AG04449 (cell line): ENCODE measurements around the gene RHOBTB1.

Source experiments
- CTCF ChIA-PET: fragments of 350-600 bp; formaldehyde crosslinking; extraction: SDS; loops from one replicate; lab custom pipeline; 2021; ENCODE audit warnings: antibody characterized with exemption; lab: Yijun Ruan, JAX
- POLR2A ChIA-PET: fragments of 400-600, 350-600 bp; formaldehyde crosslinking; extraction: SDS; loops from one replicate; lab custom pipeline; 2020; ENCODE audit warnings: antibody characterized with exemption, inconsistent platforms; lab: Yijun Ruan, JAX
- DNase-seq: peaks from one replicate; pipeline ENCODE4 v3.0.0-alpha.2; 2010; ENCODE audit warnings: low read depth, low spot score
- H3K4me3 ChIP-seq: 2 replicates; pipeline ENCODE4 v1.5.1; 2011; ENCODE audit warnings: low read depth, mild to moderate bottlenecking, control low read depth, low read length
- CTCF ChIP-seq: IDR thresholded peaks from one replicate; pipeline ENCODE4 v1.5.1; 2011; ENCODE audit warnings: mild to moderate bottlenecking, moderate library complexity, low read length, control low read depth, inconsistent platforms; ENCODE audit not compliant: insufficient read depth; ENCODE audit errors: missing control alignments

Gene RHOBTB1

GRCh38 chr10:60957667-60958221 lies 13.8 kb upstream of the RHOBTB1 start:
- POLR2A ChIA-PET, result no interaction called here
- no peak for DNase-seq

GRCh38 chr10:60955957-60956425 lies 12.0 kb upstream of the RHOBTB1 start:
- no peak overlapping the region for H3K4me3 ChIP-seq
- no peak for DNase-seq
- no peak for TF ChIP-seq CTCF
- CTCF ChIA-PET, result interaction anchor here (0.6 to 1.4 kb wide), 5 partner anchors 9 to 173 kb away, joined by 3 to 4 read pairs (median 3); no protein-coding TSS in a partner anchor
- POLR2A ChIA-PET, result interaction anchor here (1.0 to 1.1 kb wide), 2 partner anchors 11 to 13 kb away, joined by 3 to 5 read pairs; no protein-coding TSS in a partner anchor

More at GRCh38 chr10:60957667-60958221, 13.8 kb upstream of the RHOBTB1 start:
- H3K4me3 ChIP-seq, result no peak overlapping the region
- CTCF ChIA-PET, result no interaction called here
- no peak for TF ChIP-seq CTCF

GRCh38 chr10:60955316-60955715 lies 11.3 kb upstream of the RHOBTB1 start:
- TF ChIP-seq CTCF, result no peak
- ChIA-PET POLR2A (interaction anchor here (1.1 kb wide), 1 partner anchor 10 kb away, joined by 3 read pairs; no protein-coding TSS in a partner anchor), CTCF (interaction anchor here (0.9 to 1.4 kb wide), 3 partner anchors 9 to 108 kb away, joined by 3 to 4 read pairs (median 4); no protein-coding TSS in a partner anchor)
- DNase-seq, result no peak
- H3K4me3 ChIP-seq, result no peak overlapping the region

GRCh38 chr10:60954035-60954434 lies 10.1 kb upstream of the RHOBTB1 start:
- CTCF ChIA-PET, result no interaction called here
- H3K4me3 ChIP-seq, result no peak overlapping the region
- DNase-seq, result no peak
- TF ChIP-seq CTCF, result no peak
- POLR2A ChIA-PET, result no interaction called here

DNA sequence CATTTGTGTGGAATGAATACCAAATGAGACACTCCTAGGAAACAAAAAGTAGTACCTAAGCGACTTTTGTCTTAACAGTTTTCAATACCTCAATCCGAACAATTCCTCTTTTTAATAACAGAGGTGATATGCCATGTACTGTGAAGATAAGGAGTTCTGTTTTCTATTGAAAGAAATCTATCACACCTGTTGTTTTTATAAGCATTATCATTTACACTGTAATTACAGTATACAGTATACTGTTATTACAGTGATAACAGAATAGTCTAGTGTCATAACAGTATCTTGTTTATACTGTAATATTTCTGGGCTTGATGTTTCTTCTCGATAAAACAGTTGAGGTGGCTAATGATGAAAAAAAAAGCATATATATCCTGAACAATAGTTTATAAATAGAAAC lies 9.4 kb upstream of the RHOBTB1 start:
- DNase-seq, result no peak
- no peak for TF ChIP-seq CTCF
- H3K4me3 ChIP-seq, result no peak overlapping the region
- ChIA-PET POLR2A (no interaction called here), CTCF (interaction anchor here (3.1 to 3.3 kb wide), 2 partner anchors 7 to 133 kb away, joined by 12 to 17 read pairs; no protein-coding TSS in a partner anchor)

DNA sequence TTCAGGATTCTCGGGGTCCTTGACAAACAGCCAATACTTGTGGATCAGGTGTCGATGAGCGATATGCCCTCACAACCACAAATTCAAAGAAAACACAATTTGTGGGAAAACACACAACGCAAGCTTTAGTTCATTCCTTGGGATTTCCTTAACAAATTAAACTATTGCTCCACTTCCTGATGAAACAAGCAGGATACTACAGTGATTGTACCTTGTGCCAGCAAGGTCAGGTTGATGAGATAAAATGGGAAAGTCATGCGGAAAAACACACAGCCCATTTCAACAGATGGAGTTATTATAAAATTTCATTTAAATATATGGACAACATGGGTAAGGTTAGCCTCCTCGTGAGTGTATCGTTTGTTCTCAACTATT lies 8.8 kb upstream of the RHOBTB1 start:
- TF ChIP-seq CTCF, result no peak
- ChIA-PET POLR2A (no interaction called here), CTCF (interaction anchor here (3.1 to 3.3 kb wide), 2 partner anchors 8 to 133 kb away, joined by 12 to 17 read pairs; no protein-coding TSS in a partner anchor)
- no peak for DNase-seq
- no peak overlapping the region for H3K4me3 ChIP-seq
